Measurements from ENCODE around the gene MAPKBP1.

- TF ChIP-seq CTCF (IDR thresholded peaks at IDR 0.05): no peak
- TF ChIP-seq POLR2A (IDR thresholded peaks at IDR 0.05): no peak
- no peak for TF ChIP-seq POLR2AphosphoS5 (IDR thresholded peaks at IDR 0.05)
- TF ChIP-seq EP300 (IDR thresholded peaks at IDR 0.05): no peak
These were observed 75.6 kb downstream of the MAPKBP1 start for GRCh38 chr15:41849861-41850260.
